ENCODE data around the gene EHD3.

EHD3 gene

DNA sequence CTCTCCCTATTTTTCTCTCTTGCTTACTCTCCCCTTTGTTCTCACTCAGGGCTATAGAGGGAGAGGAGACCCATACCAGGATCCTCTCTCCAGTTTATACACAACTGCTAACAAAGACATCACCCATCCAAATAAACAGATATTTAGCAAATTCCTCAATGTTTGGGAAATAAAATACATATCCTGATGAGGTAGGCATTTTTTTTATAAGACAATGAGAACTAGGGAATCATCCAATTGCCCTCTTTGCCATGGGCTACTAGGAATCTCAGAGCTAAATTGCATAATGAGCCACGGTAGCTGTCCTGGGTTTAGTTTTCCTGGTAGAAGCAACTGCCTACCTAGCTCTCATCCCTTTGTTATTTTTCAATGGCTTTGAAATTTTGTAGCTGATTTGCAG lies 43.8 kb upstream of the EHD3 start:
- H3K4me2 ChIP-seq (ENCODE audit: low read length), result no peak overlapping the region
- H3K27me3 ChIP-seq (ENCODE audit: control insufficient read depth, insufficient read depth, low read length), result no peaks in the 10 kb centered on the region
- no peaks in the 10 kb centered on the region for H3K79me2 ChIP-seq
- H2AFZ ChIP-seq, result no peak overlapping the region
- no peaks in the 10 kb centered on the region for H3K36me3 ChIP-seq (ENCODE audit: control insufficient read depth, insufficient read depth, low read length)
- H3K9me3 ChIP-seq (ENCODE audit: control insufficient read depth, low read length), result no peaks in the 10 kb centered on the region
- no peak overlapping the region for H3K9ac ChIP-seq
- TF ChIP-seq, protein P1, sequence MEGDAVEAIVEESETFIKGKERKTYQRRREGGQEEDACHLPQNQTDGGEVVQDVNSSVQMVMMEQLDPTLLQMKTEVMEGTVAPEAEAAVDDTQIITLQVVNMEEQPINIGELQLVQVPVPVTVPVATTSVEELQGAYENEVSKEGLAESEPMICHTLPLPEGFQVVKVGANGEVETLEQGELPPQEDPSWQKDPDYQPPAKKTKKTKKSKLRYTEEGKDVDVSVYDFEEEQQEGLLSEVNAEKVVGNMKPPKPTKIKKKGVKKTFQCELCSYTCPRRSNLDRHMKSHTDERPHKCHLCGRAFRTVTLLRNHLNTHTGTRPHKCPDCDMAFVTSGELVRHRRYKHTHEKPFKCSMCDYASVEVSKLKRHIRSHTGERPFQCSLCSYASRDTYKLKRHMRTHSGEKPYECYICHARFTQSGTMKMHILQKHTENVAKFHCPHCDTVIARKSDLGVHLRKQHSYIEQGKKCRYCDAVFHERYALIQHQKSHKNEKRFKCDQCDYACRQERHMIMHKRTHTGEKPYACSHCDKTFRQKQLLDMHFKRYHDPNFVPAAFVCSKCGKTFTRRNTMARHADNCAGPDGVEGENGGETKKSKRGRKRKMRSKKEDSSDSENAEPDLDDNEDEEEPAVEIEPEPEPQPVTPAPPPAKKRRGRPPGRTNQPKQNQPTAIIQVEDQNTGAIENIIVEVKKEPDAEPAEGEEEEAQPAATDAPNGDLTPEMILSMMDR (IDR thresholded peaks at IDR 0.05), result no peak
- H3K4me3 ChIP-seq (ENCODE audit: low read depth, low read length), result no peak overlapping the region
- H3K4me1 ChIP-seq, result no peaks in the 10 kb centered on the region
- H3K27ac ChIP-seq, result no peak overlapping the region

- no peaks in the 10 kb centered on the region for H3K4me1 ChIP-seq
- no peaks in the 10 kb centered on the region for H3K27me3 ChIP-seq (ENCODE audit: control insufficient read depth, insufficient read depth, low read length)
- TF ChIP-seq, protein P1 (IDR thresholded peaks at IDR 0.05), result no peak
- no peaks in the 10 kb centered on the region for H3K9me3 ChIP-seq (ENCODE audit: control insufficient read depth, low read length)
- no peak overlapping the region for H3K9ac ChIP-seq
- H3K36me3 ChIP-seq (ENCODE audit: control insufficient read depth, insufficient read depth, low read length), result no peaks in the 10 kb centered on the region
- no peaks in the 10 kb centered on the region for H3K79me2 ChIP-seq
- H3K4me3 ChIP-seq (ENCODE audit: low read depth, low read length), result no peak overlapping the region
- no peak overlapping the region for H2AFZ ChIP-seq
- H3K4me2 ChIP-seq (ENCODE audit: low read length), result no peak overlapping the region
- no peak overlapping the region for H3K27ac ChIP-seq
Measured at GRCh38 chr2:31191931-31192330, 42.0 kb upstream of the EHD3 start.

DNA sequence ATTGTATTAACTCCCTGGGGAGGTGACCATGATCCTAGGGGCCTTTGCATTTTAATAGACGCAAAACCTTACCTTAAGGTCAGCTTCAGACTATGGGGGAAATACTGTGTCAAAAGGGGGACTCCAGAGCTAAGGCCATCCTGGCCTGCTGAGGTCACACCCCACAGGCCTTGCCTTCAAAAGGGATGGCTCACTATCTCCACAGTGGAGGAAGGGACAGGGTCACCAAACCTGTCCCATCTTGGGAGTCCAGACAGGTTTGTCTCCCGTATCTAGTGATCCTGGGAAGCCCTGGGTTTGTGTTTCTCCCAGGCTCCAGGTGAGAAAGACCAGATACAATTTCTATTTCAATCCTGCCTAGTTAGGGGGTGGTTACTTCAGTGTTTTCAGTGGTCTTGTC lies 41.6 kb upstream of the EHD3 start:
- TF ChIP-seq, protein P1 (IDR thresholded peaks at IDR 0.05), result no peak
- Histone ChIP-seq H2AFZ (no peak overlapping the region), H3K27ac (no peak overlapping the region), H3K36me3 (ENCODE audit: control insufficient read depth, insufficient read depth, low read length) (no peaks in the 10 kb centered on the region), H3K9me3 (ENCODE audit: control insufficient read depth, low read length) (no peaks in the 10 kb centered on the region), H3K4me2 (ENCODE audit: low read length) (no peak overlapping the region), H3K4me1 (no peaks in the 10 kb centered on the region), H3K9ac (no peak overlapping the region), H3K4me3 (ENCODE audit: low read depth, low read length) (no peak overlapping the region), H3K27me3 (ENCODE audit: control insufficient read depth, insufficient read depth, low read length) (no peaks in the 10 kb centered on the region), H3K79me2 (no peaks in the 10 kb centered on the region)

- no peak overlapping the region for H3K4me2 ChIP-seq (ENCODE audit: low read length)
- no peaks in the 10 kb centered on the region for H3K36me3 ChIP-seq (ENCODE audit: control insufficient read depth, insufficient read depth, low read length)
- no peak overlapping the region for H3K4me3 ChIP-seq (ENCODE audit: low read depth, low read length)
- no peaks in the 10 kb centered on the region for H3K27me3 ChIP-seq (ENCODE audit: control insufficient read depth, insufficient read depth, low read length)
- no peak overlapping the region for H3K27ac ChIP-seq
- H3K4me1 ChIP-seq, result no peaks in the 10 kb centered on the region
- H2AFZ ChIP-seq, result no peak overlapping the region
- H3K9me3 ChIP-seq (ENCODE audit: control insufficient read depth, low read length), result no peaks in the 10 kb centered on the region
- TF ChIP-seq, protein P1 (IDR thresholded peaks at IDR 0.05), result no peak
- no peak overlapping the region for H3K9ac ChIP-seq
- H3K79me2 ChIP-seq, result no peaks in the 10 kb centered on the region
Measured at GRCh38 chr2:31192851-31193392, 41.0 kb upstream of the EHD3 start.

DNA sequence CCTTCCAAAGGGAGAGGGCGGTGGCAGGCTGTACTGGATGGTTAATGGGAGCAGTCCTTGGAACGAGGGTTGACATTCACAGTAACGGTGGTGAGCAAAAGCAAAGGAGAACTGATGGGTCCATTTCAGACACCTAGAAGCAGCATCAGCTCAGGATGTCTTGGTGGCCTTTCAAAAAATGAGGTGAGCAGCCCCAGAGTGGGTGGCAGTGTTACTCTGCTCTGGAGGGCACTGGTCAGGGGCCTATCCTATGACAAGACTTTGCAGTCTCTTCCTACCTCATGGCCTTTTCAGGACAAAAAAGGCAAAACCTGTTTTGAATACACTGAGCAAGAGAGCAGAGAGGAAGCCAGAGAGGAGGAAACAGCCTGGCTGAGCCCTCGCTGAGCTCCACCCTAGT lies 40.1 kb upstream of the EHD3 start:
- Histone ChIP-seq H2AFZ (no peak overlapping the region), H3K79me2 (no peaks in the 10 kb centered on the region), H3K4me2 (ENCODE audit: low read length) (no peak overlapping the region), H3K9me3 (ENCODE audit: control insufficient read depth, low read length) (no peaks in the 10 kb centered on the region), H3K36me3 (ENCODE audit: control insufficient read depth, insufficient read depth, low read length) (no peaks in the 10 kb centered on the region), H3K9ac (no peak overlapping the region), H3K27ac (no peak overlapping the region), H3K27me3 (ENCODE audit: control insufficient read depth, insufficient read depth, low read length) (no peaks in the 10 kb centered on the region), H3K4me3 (ENCODE audit: low read depth, low read length) (no peak overlapping the region), H3K4me1 (no peaks in the 10 kb centered on the region)
- TF ChIP-seq, protein P1 (IDR thresholded peaks at IDR 0.05), result no peak

Measured in parathyroid adenoma (tissue), 2 donors.